Endodermal cell (in vitro differentiated cells): ENCODE measurements around the gene SELPLG. TPM values are rescaled to one million over a fixed set of nuclear protein-coding genes. Genes with fewer than 3 reads are reported as not detected.

Experiments
- DNase-seq: peaks from one replicate; pipeline ENCODE4 v3.0.0-alpha.2; 2017
- H3K27ac ChIP-seq: 2 replicates; pipeline ENCODE4 v1.5.1; 2013; ENCODE audit warnings: mild to moderate bottlenecking, low read depth, low read length, moderate library complexity
- H3K27me3 ChIP-seq: 2 replicates; pipeline ENCODE4 v1.6.1; 2013; ENCODE audit warnings: mild to moderate bottlenecking, low read length, moderate library complexity; ENCODE audit not compliant: insufficient read depth, control insufficient read depth, poor library complexity, severe bottlenecking
- H3K36me3 ChIP-seq: 2 replicates; pipeline ENCODE4 v1.7.0; 2013; ENCODE audit warnings: mild to moderate bottlenecking, low read length, moderate library complexity; ENCODE audit not compliant: control insufficient read depth, insufficient read depth
- H3K4me1 ChIP-seq: one replicate; pipeline ENCODE4 v1.7.0; 2013; ENCODE audit warnings: low read length; ENCODE audit not compliant: control insufficient read depth, insufficient read depth
- H3K4me3 ChIP-seq: 2 replicates; pipeline ENCODE4 v1.5.1; 2013; ENCODE audit warnings: mild to moderate bottlenecking, low read length, moderate library complexity
- H3K9ac ChIP-seq: 2 replicates; pipeline ENCODE4 v1.6.1; 2013; ENCODE audit warnings: mild to moderate bottlenecking, low read length, moderate library complexity; ENCODE audit not compliant: poor library complexity, severe bottlenecking; ENCODE audit errors: extremely low read depth
- H3K9me3 ChIP-seq: 2 replicates; pipeline ENCODE4 v1.6.1; 2013; ENCODE audit warnings: mild to moderate bottlenecking, low read length, moderate library complexity; ENCODE audit not compliant: control insufficient read depth
- H3K27ac Mint-ChIP-seq: 2 replicates; pipeline ENCODE4 v1.8.0; 2020; ENCODE audit warnings: mixed read lengths
- H3K27me3 Mint-ChIP-seq: 2 replicates; pipeline ENCODE4 v1.8.0; 2021; ENCODE audit warnings: mild to moderate bottlenecking, mixed read lengths; ENCODE audit not compliant: insufficient read depth
- H3K36me3 Mint-ChIP-seq: 2 replicates; pipeline ENCODE4 v1.8.0; 2020; ENCODE audit warnings: low read depth, mixed read lengths
- H3K4me1 Mint-ChIP-seq: 2 replicates; pipeline ENCODE4 v1.8.0; 2020; ENCODE audit warnings: mixed read lengths
- H3K4me3 Mint-ChIP-seq: 2 replicates; pipeline ENCODE4 v1.8.0; 2020; ENCODE audit warnings: mild to moderate bottlenecking, moderate library complexity, mixed read lengths
- H3K9me3 Mint-ChIP-seq: 2 replicates; pipeline ENCODE4 v1.8.0; 2020; ENCODE audit warnings: mild to moderate bottlenecking, mixed read lengths
- WGBS, 2 experiments: methylation state at CpG; one replicate each; pipeline versions ENCODE4 v1.1.5 to v1.1.7; 2013; ENCODE audit warnings: missing lambda C conversion rate in 2 of 2, mixed read lengths in 1 of 2; ENCODE audit not compliant: insufficient coverage in 1 of 2, insufficient read length in 1 of 2; 5-methylcytosine and 5-hydroxymethylcytosine counted together
- total RNA-seq, 2 donors: library from RNA; stranded (reverse); fragmentation: NEBNext Ultra II Directional in 1 of 2; extraction: Animal tissue kit (Norgen Biotek cat#: 25700) in 1 of 2; gene quantifications; 2 replicates in 1 of 2; 3 replicates in 1 of 2; pipeline ENCODE4 v1.2.1, GENCODE V29; 2021
- TF ChIP-seq, protein P1 (sequence below): fragments of 200-600 bp; sonication (generic); conservative IDR thresholded peaks from 2 replicates; pipeline ENCODE4 v1.5.0; 2021; ENCODE audit warnings: antibody characterized with exemption, mild to moderate bottlenecking

The SELPLG gene
- total RNA-seq, 2 donors from 2014 or later: 0.13 TPM; not detected in 1

DNA sequence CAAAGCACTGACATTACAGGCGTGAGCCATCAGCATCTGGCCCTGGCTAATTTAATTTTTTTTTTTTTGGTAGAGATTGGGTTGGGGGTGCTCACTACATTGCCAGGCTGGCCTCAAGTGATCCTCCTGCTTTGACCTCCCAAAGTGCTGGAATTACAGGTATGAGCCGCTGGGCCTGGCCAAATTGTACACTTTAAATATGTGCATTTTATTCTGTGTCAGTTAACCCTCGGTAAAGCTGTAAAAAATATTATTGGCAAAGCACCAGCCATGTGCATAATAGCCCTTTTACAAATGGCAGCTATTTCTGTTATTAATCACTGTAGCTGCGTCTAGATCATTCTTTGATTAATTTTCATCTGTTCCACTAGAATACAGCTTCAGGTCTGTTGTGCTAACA lies 47.8 kb downstream of the SELPLG start:
- H3K27me3 ChIP-seq: no peaks in the 10 kb centered on the region
- H3K27ac Mint-ChIP-seq: no peak overlapping the region
- H3K4me1 ChIP-seq: no peaks in the 10 kb centered on the region
- no peak overlapping the region for H3K4me3 ChIP-seq
- 95% methylated on average over 3 to 4 of the region's 4 CpGs for WGBS, 2 experiments
- H3K9ac ChIP-seq: no peak overlapping the region
- no peaks in the 10 kb centered on the region for H3K36me3 Mint-ChIP-seq
- no peak for DNase-seq
- no peaks in the 10 kb centered on the region for H3K9me3 Mint-ChIP-seq
- TF ChIP-seq, protein P1, sequence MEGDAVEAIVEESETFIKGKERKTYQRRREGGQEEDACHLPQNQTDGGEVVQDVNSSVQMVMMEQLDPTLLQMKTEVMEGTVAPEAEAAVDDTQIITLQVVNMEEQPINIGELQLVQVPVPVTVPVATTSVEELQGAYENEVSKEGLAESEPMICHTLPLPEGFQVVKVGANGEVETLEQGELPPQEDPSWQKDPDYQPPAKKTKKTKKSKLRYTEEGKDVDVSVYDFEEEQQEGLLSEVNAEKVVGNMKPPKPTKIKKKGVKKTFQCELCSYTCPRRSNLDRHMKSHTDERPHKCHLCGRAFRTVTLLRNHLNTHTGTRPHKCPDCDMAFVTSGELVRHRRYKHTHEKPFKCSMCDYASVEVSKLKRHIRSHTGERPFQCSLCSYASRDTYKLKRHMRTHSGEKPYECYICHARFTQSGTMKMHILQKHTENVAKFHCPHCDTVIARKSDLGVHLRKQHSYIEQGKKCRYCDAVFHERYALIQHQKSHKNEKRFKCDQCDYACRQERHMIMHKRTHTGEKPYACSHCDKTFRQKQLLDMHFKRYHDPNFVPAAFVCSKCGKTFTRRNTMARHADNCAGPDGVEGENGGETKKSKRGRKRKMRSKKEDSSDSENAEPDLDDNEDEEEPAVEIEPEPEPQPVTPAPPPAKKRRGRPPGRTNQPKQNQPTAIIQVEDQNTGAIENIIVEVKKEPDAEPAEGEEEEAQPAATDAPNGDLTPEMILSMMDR: no peak
- H3K9me3 ChIP-seq: no peaks in the 10 kb centered on the region
- H3K36me3 ChIP-seq: no peaks in the 10 kb centered on the region
- H3K4me1 Mint-ChIP-seq: peaks cover 3% of the 10 kb centered on the region
- H3K27ac ChIP-seq: no peak overlapping the region
- H3K4me3 Mint-ChIP-seq: no peak overlapping the region
- no peaks in the 10 kb centered on the region for H3K27me3 Mint-ChIP-seq

- no peak for DNase-seq
- Histone ChIP-seq H3K27ac (no peak overlapping the region), H3K9ac (no peak overlapping the region), H3K36me3 (no peaks in the 10 kb centered on the region), H3K4me3 (no peak overlapping the region), H3K9me3 (no peaks in the 10 kb centered on the region), H3K27me3 (no peaks in the 10 kb centered on the region), H3K4me1 (no peaks in the 10 kb centered on the region)
- H3K9me3 Mint-ChIP-seq: no peaks in the 10 kb centered on the region
- H3K4me1 Mint-ChIP-seq: peaks cover 3% of the 10 kb centered on the region
- TF ChIP-seq, protein P1: no peak
- H3K27me3 Mint-ChIP-seq: no peaks in the 10 kb centered on the region
- H3K27ac Mint-ChIP-seq: no peak overlapping the region
- no peaks in the 10 kb centered on the region for H3K36me3 Mint-ChIP-seq
- WGBS, 2 experiments: 80 to 92% methylated on average over 1 to 3 of the region's 3 CpGs
- no peak overlapping the region for H3K4me3 Mint-ChIP-seq
These were observed 49.1 kb downstream of the SELPLG start for GRCh38 chr12:108584456-108585065.

GRCh38 chr12:108583991-108584390 lies 49.7 kb downstream of the SELPLG start:
- no peaks in the 10 kb centered on the region for H3K27me3 ChIP-seq
- peaks cover 3% of the 10 kb centered on the region for H3K4me1 Mint-ChIP-seq
- TF ChIP-seq, protein P1: no peak
- H3K36me3 ChIP-seq: no peaks in the 10 kb centered on the region
- no peaks in the 10 kb centered on the region for H3K9me3 Mint-ChIP-seq
- no peaks in the 10 kb centered on the region for H3K27me3 Mint-ChIP-seq
- H3K36me3 Mint-ChIP-seq: no peaks in the 10 kb centered on the region
- H3K4me1 ChIP-seq: no peaks in the 10 kb centered on the region
- whole genome bisulfite sequencing, 2 experiments: 75 to 95% methylated on average over 3 to 7 of the region's 7 CpGs
- DNase-seq: no peak
- no peak overlapping the region for H3K4me3 ChIP-seq
- no peak overlapping the region for H3K9ac ChIP-seq
- no peak overlapping the region for H3K27ac ChIP-seq
- no peak overlapping the region for H3K4me3 Mint-ChIP-seq
- H3K27ac Mint-ChIP-seq: no peak overlapping the region
- H3K9me3 ChIP-seq: no peaks in the 10 kb centered on the region
